Glomerular endothelial cell (primary cell): ENCODE data around the gene FRMD4A. TPM values are rescaled to one million over a fixed set of nuclear protein-coding genes. Genes with fewer than 3 reads are reported as not detected.
"Not testable (repeated sequence)": the region's sequence is repeated elsewhere in the genome, so short reads cannot be mapped to it uniquely, and the experiment has no call there.

Source experiments
- DNase-seq: peaks from one replicate; pipeline ENCODE4 v3.0.0-alpha.2; 2011; ENCODE audit warnings: low read depth, low spot score; ENCODE audit errors: extremely low read depth
- total RNA-seq: library from RNA; depleted of rRNA; stranded (reverse); fragments of >200 nt; gene quantifications from 2 replicates; pipeline ENCODE4 v1.2.3, GENCODE V29; 2015

Gene FRMD4A
- total RNA-seq, 1 donor from 2014 or later = 162 TPM

DNA sequence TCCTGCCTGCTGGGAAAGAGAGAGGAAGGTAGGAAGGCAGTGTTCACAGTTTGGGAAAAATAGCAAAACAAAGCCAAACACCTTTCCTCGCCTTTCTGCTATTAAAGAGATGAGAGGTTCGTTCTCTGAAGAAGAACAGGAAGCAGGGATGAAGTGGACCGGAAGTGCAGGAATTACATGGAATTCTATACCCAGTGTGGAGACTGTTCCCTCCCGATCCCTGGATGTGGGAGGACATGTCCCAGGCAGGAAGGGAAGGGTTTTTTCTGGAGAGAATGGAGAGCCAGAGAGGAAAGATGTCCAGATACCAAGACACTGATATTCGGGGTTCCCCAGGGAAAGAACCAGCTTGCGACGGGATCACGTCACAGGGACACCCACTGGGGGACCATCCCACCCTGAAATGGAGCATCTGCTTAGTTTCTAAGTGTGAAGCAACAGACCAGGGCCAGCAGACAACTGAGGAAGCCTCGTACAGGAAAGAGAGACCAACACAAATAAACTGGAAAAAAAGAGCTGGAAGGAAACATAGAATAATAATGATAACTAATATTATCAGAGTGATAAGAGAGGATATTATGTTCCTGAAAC lies 556.3 kb downstream of the FRMD4A start:
- DNase-seq = no peak

DNA sequence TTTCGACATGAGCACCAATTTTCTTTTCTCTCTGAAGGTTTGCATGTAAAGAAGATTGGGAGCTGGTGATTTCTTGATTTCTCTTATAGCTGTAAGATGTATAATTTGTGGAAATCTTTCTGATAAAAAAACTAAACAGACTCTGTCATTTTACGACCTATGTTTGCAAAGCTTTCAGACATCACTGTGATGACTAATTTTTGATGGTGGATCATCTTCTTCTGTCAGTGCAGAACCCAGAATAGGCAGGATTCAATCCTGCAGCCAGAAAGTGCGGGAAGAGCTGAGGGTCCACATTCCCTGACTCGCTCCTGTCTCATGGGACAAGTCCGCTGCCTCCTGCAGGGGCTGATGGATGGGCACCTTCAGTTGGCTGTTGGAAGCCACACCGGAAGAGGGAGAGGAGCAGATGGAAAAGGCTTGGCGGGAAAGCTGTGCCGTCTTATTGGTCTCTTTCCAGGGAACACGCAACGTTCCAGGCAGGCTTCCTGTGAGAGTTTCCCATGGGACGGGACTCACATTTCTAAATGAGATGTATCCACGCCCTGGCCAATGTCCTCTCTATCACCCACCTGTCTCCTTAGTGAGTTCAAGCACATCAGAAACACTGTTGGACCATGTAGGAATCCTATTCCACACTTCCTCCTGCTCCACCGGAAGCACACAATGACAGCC lies 557.1 kb downstream of the FRMD4A start:
- no peak for DNase-seq

DNA sequence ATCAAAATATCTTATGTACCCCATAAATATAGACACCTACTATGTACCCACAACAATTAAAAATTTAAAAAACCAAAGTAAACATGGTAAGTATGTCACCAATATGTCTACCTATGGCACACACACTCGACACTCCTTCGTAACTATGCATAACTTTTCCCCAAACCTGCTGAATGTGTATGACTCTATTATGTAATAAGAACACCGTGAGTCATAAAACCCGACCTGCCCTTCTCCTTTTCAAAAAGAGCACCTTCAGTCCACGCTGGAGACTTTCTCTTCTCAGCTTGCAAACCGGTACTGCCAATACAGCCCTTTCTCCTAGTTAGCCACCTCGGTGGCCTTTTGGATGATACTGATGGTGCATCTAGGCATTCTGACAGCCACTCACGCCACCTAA lies 557.7 kb downstream of the FRMD4A start:
- no peak for DNase-seq

DNA sequence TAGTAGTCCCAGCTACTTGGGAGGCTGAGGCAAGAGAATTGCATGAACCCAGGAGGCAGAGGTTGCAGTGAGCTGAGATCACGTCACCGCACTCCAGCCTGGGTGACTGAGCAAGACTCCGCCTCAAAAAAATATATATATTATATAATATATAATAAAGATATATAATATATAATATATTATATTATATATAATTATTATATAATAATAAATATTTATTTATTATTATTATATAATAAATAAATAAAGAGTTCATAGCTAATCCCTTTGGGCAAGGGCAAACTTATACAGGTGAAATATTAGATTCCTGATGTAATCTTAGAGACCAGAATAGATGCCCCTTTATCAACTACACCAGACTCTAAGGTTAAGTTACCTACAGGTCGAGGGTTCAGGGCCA lies 558.7 kb downstream of the FRMD4A start:
- DNase-seq = no peak

DNA sequence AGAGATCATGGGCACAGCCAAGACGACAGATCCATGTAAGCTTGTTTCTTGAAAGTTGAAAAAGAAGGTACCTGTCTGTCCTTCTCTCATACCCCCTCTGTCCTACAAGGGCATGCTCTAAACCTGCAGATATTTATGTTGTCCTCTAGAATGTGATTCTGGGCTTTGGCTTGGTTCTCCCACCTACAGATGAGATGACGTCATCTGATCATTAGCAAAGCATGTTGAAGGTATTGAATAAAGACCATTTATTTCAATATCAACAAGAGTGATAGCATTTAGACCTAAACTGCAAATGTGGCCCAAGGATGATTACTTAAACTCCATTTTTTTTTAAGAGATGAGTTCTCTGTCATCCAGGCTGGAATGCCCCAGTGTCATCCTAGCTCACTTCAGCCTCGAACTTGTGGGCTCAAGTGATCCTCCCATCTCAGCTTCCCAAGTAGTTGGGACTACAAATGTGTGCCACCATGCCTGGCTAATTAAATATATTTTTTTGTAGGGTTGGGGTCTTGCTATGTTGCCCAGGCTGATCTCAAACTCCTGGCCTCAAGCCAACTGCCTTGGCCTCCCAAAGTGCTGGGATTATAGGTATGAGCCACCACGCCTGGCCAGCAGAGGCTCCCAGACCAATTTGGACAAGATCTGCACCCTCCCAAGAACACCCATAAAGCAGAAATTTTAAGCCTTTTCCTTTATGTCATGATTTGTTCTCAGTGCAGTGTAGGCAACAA lies 559.8 kb downstream of the FRMD4A start:
- no peak for DNase-seq

DNA sequence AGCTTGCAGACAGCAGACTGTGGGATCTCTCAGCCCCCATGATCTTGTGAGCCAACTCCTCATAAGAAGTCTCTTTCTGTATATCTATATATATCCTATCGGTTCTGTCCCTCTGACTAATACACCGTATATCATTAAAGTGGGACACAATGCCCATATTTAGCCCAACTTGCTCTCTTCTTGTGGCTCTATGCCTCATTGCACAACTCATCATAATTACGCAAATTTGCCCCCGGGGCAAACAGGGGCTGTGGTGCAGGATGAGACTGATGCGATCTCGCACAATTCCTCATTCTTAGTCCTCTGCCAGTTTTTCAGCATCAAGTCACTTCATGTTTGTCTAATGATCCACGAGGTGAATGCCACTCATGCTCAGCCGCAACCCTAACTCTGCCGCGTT lies 560.8 kb downstream of the FRMD4A start:
- no peak for DNase-seq

DNA sequence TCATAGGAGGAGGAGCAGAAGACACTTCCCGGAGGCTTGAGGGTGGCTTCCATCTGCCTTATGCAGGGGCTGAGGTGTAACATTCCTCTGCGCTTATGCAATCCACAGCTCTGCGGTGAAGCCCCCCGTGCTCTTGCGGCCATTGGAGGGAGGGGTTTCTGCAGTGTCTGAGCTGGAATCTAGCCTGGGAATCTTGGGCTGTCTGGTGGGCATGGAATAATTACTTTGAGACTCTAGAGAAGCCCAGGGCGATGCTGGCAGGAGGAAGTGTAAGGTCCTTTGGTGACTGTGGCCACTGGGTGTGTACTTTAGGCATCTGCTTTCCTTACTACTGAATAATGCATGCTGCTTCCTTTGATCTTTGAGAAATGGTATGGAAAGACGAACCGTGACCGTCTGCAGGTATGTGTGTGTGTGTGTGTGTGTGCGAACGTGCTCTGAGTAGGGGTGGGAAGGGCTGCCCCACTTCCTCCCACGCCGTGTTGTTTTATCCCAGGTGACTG lies 563.0 kb downstream of the FRMD4A start:
- DNase-seq = no peak

DNA sequence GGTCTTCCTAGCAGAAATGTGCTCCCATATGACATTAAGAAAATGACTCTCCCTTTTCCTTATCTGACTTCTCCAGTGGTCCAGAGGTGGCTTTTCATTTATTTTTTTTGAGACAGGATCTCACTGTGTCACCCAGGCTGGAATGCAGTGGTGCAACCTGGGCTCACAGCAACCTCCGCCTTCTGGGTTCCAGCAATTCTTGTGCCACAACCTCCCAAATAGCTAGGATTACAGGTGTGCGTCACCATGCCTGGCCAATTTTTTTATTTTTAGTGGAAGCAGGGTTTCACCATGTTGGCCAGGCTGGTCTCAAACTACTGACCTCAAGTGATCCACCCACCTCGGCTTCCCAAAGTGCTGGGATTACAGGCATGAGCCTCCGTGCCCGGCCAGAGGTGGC lies 563.6 kb downstream of the FRMD4A start:
- DNase-seq = not testable (repeated sequence)

DNA sequence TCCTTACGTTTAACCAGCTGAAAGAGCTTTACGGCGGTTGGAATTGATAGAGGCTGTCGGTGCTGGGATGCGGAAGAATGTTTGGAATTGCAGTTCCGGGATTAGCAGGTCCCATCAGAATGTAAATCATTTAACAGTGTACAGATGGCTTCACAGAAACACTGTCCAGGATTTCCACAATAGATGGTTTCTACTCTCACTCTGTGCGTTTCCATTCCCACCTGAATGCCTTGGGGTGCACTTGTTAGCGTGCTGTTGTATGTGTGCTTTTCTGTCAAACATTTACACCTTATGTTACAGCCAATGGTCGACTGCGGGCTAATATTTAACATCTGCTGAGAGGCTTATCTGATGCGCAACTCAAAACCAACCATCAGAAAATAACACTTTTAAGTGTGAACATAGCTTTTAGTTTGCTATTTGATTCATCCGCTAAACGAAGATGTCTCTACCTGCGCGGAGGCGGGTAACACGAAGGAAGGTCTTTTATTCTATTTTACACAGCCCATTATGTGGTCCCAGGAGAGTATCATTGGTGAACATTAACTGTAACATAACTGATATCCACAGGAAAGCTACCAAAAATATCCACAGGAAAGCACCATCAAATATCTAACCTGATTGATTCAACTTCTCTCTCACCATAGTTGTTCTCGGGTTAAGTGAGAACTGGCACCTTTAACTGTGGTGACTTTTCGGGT lies 564.9 kb downstream of the FRMD4A start:
- no peak for DNase-seq

DNA sequence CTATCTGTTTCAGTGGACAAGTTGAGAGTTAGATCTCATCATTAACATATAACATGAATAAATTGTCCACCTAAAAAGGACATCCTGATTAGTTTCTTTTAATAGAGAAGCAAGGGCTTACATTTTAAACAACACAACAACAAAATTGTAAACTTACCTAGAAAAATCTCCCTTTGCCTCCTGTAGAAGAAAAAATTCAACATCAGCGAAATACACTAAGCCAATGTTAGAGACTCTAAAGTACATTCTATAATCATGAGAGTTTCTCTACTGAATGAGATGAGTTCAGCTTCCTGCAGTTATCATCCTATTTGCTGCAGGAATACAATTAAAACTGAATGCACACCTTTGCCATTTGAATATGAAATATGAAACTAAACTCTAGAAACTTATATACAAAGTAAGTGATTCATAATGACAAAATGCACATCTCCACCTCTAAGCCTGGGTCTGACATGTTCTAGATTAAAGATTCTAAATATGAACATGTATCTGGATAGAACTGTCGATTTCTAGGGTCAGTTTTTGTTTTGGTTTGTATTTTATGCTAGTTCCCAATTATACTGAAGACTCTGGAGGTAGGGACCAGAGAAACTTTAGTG lies 569.1 kb downstream of the FRMD4A start:
- DNase-seq = no peak

DNA sequence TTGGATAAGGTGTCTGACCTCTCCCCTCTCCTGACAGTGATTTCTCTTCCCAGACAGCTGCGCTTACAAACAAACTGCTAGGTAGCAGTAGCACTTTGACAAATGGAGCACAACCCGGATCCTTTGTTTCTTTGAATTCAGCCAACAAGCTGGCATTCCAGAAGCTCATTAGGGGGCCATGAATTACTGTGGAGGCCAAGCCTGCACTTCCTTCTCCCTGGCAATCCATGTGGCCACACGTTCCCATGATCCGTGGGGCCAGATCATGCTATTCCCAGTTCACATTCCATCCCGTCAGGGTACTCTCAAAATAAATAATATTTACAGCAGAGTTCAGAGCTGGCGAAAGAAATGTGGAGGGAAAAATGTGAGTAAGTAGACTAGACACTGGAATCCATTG lies 571.6 kb downstream of the FRMD4A start:
- DNase-seq = no peak

DNA sequence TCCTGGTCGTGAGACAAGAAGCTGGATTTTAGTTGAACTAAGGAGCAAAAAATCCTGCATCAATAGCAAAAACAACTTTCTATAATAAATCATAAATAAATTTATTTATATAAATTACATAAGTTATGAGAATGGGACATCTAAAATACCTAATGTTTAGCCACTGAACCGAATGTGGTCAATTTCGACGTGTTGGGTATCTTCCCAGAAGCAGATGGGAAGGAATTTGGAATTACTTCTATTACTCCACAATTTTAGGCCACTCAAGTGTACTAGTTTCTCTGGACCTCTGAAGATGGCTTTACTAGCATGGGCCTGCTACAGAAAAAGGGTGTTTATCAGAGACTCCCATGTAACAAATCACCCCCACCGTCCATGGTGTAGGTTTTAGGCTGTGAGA lies 572.0 kb downstream of the FRMD4A start:
- no peak for DNase-seq

DNA sequence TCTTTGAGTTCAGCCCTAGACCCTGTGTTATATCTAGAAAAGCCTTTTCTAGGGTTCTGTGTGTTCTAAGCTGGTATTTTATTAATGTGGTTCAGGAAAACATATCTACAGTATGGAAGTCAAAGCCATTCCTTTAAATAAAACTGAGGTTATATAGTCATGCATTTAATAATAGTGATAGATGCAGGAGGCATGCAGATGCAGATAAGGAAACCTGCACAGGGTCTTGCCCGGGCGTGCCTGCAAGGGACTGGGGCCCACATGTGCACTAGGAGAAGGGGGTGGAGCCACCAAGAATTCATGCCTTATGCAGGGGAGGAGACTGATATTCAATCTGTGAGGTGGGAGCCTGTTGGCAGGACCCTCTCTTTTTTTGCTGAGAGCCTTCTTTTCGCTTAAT lies 572.4 kb downstream of the FRMD4A start:
- DNase-seq = no peak

DNA sequence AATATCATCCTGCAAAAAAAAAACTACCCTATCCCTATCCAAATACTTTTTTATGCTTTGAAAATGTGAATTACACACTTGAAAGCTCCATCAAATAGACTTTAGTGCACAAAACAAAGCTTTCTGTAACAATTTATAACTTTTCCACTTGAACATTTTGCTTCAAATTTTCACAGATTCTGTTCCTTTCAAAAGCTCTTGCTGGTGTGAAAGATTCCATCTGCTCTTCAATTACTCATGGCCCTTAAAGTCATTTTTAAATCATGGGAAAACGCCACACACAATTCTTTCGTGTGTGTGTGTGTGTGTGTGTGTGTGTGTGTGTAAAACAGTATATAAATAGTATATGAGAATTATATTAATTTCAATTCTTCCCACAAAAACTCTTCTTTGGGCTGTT lies 576.4 kb downstream of the FRMD4A start:
- no peak for DNase-seq

DNA sequence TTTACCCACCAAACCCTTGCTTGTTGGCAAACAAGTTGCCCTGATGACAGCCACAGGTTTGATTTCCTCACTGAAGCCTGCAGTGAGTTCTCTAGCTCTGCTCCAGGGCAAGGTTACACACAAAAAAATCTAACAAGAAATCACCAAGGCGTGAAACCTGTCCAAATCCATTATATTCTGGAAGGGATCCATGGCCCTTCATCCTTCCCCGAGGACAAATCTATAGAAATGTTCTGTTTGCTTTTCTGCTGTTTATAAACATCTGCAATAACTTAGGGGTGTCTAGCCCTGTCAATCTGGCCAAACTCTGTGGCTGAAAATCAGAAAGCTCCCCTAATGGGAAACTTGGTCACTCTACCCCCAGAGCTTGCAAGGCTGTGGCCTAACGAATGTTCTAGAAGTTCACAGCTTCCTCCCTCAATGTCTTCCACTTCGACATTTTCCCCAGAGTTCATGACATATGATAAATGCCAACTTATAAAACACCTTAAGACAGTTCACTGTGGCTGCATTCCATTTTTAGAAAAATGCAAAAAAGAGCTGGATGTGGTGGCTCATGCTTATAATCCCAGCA lies 579.4 kb downstream of the FRMD4A start:
- no peak for DNase-seq

DNA sequence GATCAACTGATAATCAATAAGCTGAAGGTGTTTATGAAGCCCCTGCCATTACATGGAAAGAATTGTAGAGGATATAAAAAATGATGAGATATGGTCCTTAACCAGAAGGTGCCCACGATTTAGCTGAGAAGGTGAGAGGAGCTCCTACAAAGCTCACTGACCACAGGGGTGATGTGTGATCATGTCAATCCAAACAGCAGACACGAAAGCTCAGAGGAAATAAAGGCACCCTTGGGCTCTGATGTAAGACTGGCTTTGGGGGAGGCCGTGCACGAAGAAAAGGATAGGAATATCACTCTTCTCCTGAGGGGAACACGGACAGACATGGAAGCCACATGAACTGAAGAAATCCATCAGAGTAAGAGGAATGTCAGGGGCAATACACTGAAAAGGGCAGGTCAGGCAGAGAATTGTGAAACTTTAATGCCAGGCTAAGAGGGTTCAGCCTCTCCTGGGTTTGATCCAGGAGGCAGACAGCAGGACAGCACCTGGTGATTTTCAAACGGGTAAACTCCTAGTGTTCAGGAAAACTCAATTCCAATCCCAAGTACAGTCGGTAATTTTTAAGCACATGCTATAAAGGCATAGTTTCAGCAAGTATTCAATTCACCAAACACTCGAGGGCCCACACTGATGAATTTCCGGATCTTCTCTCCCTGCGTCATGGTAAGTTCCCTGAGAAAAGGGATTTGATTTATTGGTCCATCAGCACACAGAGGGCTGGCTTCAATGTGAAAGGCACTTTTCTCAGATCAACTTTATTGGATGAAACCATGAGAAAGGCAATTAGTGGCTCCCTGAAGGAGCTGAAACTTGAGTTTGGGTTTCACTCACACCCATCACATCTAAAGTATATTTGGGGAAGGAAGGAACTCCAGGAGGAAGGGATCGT lies 580.2 kb downstream of the FRMD4A start:
- DNase-seq = no peak

DNA sequence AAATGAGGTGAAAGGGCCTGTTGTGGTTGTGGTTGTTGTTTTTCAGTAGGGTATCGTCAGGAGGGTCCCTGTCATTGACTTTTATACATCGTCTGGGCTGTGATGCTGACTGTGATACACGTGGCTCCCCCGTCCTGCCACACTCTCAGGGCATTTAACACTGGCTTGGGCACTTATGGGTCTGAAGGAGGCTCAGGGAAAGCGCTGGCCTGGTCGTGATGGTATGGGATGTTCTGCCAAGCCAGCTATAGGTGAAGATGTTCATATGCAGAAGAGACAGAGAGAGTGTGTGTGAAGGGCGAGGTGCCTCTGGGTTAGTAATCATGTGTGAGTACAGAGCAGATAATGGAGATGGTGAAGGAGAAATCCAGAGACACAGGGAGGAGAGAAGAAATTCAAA lies 585.5 kb downstream of the FRMD4A start:
- no peak for DNase-seq

DNA sequence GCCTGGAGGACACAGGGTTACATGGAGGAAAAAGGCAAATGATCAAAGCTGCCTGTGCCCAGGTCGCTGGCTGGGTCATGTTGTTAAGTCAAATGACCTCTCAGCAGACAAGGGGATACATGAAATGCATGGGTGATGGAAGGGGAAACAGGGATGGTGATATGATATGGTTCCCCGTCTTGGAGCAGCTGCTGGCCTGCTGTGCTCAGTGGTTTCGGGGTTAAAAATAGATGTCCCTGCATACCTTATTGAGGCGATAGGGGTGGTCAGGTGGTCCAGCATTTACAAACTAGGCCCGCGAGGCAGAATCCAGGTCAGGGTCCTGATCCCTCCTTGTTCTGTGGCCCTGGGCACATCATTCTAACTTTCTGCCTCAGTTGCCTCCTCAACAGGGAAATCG lies 586.8 kb downstream of the FRMD4A start:
- no peak for DNase-seq

DNA sequence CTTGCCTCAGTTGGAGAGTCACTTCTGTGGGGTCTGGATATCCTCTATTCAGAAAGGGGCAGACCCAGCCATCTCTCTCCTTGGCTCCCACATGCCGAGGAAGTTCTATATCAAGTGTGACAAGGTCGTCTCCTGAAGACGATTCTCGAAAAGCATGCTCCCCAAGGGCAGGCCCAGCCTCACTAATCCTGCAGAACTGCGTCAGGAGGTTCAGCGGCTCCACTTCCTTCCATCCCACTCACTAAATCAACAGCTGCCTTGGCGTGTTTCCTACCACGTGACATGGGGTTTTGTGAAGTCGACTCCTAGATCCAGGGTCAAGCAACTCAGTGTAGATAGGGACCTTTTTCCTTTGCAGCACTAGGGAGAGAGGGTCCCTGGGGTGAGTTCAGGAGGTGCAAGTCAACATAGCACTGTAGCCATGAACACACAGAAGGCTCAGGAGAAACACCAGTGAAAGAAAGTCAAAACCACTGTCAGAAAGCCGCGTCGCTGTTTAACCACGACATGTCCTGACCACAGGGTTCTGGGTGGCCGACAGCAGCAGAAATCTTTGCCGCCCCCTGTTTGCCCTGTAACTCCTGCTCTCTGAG lies 587.5 kb downstream of the FRMD4A start:
- no peak for DNase-seq
